GM19023 (cell line): ENCODE measurements around the gene APOB.

ENCODE experiments used
- ATAC-seq: cut with Tn5 transposase; IDR thresholded peaks from one replicate; pipeline ENCODE4 v1.9.1; 2021; ENCODE audit warnings: mild to moderate bottlenecking, moderate library complexity; ENCODE audit not compliant: unreplicated experiment

The APOB gene

DNA sequence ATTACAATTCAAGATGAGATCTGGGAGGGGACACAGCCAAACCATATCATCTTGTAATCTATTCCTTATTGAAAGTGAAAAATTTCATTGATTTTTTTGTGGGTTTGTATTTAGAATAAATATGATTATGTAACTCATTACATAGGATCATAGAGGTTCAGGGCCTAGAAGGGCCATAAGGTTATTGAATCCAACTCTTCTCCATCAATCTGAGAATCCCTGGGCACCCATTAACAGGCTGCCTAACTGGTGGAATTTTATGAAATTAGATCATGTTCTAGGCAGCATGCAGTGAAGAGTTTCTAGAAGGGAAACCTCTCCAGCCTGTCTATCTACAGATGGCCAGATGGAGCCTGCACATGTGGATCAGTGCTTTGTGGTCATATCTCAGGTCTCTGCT lies 6.3 kb upstream of the APOB start:
- no peak for ATAC-seq

GRCh38 chr2:21047141-21048009 lies 3.5 kb upstream of the APOB start:
- no peak for ATAC-seq

GRCh38 chr2:21046506-21046905 lies 2.6 kb upstream of the APOB start:
- ATAC-seq = no peak

DNA sequence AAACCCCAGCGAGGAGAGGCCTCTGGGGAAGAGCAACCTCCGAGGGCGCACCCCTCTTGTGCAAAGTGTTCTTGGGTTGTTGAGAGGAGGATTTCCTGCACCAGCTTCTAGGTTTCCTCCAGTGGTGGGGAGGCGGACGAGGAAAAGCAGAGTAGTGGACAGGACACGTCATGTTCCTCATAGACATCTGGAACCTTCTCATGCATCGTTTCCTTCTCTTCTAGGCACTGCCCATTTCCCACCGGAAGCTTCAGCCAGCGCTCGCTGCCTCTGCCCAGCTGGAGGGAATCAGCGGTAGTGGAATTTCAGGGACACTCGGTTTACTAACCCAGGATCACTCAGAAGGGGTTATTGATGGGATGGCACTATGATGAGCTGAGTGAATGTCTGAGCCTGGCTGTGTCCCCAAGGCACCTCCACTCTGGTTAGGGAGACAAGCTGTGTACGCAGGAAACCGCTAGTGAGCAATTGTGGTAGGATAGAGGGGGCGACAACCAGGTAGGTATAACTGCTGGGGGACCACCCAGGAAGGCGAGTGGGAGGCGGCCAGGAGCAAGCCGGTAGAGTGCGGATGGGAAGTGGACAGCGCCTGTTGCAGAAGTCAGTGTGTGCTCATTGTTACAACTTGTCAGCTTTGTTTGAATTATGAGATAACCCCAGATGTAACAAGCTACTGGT lies 960 bp upstream of the APOB start:
- no peak for ATAC-seq

GRCh38 chr2:21042958-21043743 lies 722 bp downstream of the APOB start:
- peak; percentile 82 for ATAC-seq

DNA sequence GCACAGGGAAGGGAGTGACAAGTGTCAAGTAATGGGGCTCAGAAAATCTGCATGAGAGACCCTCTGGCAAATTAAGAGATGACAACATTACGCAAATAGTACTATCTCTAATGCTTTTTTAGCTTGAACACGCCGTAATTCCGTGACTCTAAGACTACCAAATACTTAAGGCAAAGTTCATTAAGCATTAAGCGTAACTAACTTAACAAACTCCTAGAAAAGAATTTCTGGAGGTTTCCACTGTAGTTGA lies 1.2 kb downstream of the APOB start:
- ATAC-seq = no peak

DNA sequence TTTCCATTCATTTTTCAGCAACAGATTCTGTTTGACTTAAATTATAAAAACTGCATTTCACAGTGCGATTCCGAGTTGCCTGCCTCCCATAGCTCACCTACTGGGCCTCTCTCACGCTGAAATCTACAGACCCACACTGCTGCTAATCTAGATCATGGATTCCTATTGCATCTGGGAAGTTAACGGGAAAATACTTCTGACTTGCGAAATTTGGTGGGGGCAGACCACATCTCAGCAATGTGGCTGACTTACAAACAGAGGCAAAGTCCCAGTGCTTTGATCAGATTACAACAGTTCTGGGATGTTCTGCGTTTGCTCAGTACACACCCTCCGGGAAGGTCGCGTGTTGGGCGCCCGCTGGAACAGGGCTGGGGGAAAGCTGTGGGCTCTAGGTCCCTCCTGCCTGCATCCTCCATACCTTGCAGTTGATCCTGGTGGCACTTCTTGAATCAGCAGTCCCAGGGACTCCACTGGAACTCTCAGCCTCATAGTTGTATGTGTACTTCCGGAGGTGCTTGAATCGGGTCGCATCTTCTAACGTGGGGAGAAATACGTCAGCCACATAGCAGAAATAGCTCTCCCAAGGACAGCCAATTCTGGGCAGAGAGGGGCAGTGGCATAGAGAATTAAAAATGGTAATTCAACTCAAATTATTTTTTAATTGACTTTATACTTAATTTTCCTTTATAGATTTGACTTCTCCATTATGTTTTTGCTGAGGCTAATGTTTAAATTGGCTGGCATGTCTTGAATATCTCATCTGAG lies 1.7 kb downstream of the APOB start:
- no peak for ATAC-seq

- ATAC-seq = no peak
Measured at GRCh38 chr2:21041462-21041861, 2.4 kb downstream of the APOB start.

DNA sequence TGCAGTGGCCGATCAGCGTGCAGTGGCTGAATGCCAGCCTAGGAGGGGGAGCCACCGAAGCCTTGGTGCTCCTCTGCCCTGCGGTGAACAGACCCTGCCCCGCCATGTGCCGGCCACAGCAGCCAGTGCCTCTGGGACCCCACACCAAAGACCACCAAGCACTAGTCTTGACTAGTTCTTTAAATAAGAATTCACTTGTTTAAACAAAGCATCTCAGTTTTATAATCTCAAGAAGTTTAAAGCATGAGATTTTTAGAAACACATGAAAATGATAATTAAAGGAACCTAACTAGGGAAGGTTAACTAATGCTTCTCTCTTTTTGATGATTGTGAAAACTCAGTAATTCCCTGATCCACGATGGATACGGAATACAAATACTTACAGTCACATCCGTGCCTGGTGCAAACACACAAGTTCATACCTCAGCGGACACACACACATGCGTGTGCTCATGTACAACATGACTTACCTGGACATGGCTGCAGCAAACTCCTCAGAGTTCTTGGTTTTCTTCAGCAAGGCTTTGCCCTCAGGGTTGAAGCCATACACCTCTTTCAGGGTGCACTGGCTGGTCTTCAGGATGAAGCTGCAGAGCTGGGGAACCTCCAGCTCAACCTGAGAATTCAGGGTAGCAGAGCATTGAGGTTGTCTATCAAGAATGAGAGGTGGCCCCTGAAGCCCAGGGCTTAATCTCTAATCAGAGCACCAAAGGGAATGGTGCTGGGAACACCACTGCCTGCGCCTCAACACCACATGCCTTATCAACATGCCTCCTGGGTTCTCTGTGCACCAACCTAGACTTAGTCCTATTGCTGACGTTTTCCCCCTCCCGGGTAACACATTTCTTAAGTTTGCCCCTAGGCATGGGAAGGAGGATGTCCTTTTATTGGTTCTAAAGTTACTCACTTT lies 3.1 kb downstream of the APOB start:
- no peak for ATAC-seq

DNA sequence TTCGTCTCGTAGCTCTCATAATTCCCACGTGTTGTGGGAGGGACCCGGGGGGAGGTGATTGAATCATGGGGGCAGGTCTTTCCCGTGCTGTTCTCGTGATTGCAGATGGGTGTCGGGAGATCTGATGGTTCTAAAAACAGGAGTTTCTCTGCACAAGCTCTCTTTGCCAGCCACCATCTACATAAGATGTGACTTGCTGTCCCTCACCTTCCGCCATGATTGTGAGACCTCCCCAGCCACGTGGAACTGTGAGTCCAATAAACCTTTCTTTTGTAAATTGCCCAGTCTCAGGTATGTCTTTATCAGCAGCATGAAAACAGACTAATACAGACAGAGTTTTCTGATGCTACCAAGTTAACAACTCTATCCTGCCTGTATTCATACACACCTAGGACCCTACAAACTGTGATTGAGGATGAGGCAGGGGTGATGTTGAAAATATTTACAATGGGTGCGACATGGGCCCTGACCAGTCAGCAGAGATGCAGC lies 3.9 kb downstream of the APOB start:
- no peak for ATAC-seq

GRCh38 chr2:21039080-21039556 lies 4.8 kb downstream of the APOB start:
- no peak for ATAC-seq

- no peak for ATAC-seq
Measured at GRCh38 chr2:21038403-21039073, 5.3 kb downstream of the APOB start.

GRCh38 chr2:21037671-21038108 lies 6.2 kb downstream of the APOB start:
- ATAC-seq = no peak

DNA sequence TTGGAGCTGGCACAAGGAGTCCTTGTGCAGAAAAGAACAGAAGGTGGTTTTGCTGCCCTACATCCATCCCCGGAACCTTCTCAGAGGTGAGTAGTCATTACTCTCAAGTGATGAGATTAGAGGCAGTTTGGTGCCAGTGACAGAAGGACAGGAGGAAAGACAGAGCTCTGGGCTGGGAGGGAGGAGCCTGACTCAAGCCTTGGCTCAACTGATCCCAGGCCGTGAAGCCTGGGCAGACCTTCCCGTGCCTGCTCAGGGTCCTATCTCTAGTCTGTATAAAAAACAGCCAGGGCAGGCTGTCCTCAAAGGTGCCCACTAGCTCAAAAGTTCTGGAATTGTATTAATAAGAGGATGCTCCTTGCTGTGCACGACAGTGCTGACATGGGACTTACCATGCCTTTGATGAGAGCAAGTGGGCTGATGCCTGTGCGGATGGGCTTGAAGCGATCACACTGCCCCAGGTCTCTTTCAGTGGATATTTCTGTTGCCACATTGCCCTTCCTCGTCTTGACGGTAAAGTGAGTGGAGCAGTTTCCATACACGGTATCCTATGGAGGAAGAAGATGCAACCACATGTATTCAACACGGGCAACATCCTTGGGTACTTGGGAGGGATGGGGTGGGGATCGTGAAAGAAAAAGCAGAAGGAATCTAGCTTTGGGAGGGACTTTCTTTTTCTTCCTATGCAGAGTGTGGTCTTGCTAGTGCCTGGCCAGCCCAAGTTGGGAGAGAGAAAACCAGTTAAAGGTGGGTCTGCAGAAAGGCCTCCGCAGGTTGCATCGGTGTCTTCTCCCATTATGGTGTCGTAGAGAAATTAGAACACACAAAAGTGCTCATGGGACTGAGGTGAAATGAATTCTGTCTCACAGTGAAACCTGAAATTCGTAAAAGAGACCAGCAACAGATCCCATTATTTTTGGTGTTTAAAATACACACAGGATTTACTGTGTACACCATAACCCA lies 6.9 kb downstream of the APOB start:
- ATAC-seq = no peak

DNA sequence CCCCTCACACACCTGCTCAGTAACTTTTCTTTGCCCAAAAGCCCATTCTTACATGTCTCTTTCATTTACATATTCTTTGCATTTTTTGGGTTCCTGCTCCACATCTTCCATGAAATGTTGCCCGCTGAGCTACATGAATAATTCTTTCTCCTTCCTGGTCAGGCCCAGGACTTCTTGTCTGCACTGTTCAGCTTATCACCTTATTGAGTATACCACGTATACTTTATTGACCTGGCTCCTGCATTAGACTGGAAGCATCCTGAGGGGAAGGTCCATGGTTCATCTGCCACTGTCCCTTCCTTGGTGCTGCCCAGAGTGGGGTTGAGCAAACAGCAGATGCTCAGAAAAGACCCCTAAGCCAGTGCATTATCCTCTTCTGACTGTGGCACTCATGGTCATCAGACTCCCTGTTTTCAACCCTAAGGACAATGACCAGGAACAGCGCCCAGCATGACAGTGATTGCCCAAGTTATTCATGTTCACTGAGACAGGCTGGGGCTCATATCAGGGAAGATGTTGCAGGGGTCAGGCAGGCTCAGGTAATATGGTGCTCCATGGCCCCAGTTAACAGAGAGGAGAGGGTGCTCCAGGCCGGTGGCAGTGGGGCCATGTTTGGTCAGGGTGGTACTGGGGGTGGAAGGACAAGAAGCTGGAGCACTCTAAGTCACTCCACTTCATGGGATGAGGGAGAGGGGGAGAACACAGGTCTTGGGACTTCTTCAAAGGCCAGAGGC lies 7.7 kb downstream of the APOB start:
- no peak for ATAC-seq

- no peak for ATAC-seq
Measured at GRCh38 chr2:21035282-21035973, 8.4 kb downstream of the APOB start.

- ATAC-seq = no peak
Measured at GRCh38 chr2:21034972-21035279, 8.9 kb downstream of the APOB start.
